ENCODE data around the gene SAE1. TPM values are rescaled to one million over a fixed set of nuclear protein-coding genes. Genes with fewer than 3 reads are reported as not detected.
A peak's percentile ranks its signal among the peaks of the same experiment; 100 is the strongest.

Gene SAE1
- total RNA-seq, 1 donor from 2014 or later = 305 TPM

DNA sequence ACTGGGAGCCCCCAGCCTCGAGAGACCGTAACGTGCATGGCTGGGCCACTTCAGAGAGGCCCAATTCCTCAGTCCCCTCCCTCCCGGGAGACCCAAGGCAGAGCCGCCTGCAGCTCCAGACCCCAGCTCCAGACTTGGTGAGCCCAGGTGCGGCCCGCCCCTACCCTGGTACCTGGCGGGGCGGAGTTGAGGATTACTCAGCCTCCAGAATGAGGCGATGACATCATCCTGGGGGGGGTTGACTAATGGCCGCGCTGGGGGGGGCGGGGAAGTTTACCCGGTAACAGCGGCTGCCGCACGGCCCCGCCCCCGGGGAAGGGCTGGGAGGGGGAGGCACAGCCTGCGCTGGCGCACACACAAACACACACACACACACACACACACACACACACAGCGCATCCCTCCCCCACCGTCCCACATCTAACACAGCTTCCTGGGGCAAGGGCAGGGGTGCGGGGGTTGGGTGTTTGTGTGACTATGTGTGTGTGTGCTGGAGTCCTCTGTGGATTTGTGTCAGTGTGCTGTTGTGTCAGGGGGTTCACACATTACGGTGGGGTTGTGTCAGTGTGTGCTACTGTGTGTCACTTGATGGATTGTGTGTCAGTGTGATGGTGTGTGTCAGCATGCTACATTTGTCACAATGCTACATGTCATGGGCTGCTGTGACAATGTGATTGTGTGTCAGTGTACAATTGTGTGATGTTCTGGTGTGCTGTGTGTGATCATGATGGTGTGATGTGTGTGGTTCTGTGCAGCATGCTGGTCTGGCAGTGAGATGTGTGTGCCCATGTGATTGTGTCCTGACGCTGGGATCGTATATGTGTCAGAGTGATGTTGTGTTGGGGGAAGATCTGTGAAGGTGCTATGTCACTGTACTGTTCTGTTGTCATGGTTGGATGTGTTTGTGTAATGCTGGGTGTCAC lies 110.6 kb downstream of the SAE1 start:
- peak; percentile 74 for DNase-seq (ENCODE audit: low spot score)
- Mint-ChIP-seq H3K4me3 (no peak overlapping the region), H3K36me3 (no peaks in the 10 kb centered on the region), H3K4me1 (peaks cover 20% of the 10 kb centered on the region), H3K27me3 (ENCODE audit: insufficient read depth, low read depth) (peaks cover 26% of the 10 kb centered on the region), H3K9me3 (no peaks in the 10 kb centered on the region), H3K27ac (no peak overlapping the region)
- H3K4me1 ChIP-seq = peaks cover 12% of the 10 kb centered on the region
- no peak overlapping the region for H3K4me3 ChIP-seq
- TF ChIP-seq EZH2 (IDR thresholded peaks at IDR 0.05) (no peak), EZH2phosphoT487 (IDR thresholded peaks at IDR 0.05) (no peak)
- TF ChIP-seq, protein P1, sequence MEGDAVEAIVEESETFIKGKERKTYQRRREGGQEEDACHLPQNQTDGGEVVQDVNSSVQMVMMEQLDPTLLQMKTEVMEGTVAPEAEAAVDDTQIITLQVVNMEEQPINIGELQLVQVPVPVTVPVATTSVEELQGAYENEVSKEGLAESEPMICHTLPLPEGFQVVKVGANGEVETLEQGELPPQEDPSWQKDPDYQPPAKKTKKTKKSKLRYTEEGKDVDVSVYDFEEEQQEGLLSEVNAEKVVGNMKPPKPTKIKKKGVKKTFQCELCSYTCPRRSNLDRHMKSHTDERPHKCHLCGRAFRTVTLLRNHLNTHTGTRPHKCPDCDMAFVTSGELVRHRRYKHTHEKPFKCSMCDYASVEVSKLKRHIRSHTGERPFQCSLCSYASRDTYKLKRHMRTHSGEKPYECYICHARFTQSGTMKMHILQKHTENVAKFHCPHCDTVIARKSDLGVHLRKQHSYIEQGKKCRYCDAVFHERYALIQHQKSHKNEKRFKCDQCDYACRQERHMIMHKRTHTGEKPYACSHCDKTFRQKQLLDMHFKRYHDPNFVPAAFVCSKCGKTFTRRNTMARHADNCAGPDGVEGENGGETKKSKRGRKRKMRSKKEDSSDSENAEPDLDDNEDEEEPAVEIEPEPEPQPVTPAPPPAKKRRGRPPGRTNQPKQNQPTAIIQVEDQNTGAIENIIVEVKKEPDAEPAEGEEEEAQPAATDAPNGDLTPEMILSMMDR (IDR thresholded peaks at IDR 0.05) = no peak
- H4K20me1 ChIP-seq (ENCODE audit: low read depth) = no peaks in the 10 kb centered on the region
- H3K27ac ChIP-seq = no peak overlapping the region
- H3F3A ChIP-seq (ENCODE audit: low read depth) = peaks cover 58% of the 10 kb centered on the region
- peak overlapping the region; percentile 43 for H3K4me2 ChIP-seq
- H3K27me3 ChIP-seq = peaks cover 44% of the 10 kb centered on the region
- H3K9ac ChIP-seq = no peak overlapping the region
- no peaks in the 10 kb centered on the region for H3K36me3 ChIP-seq
- H2AFZ ChIP-seq (replicated peaks) = no peak overlapping the region
- H3K79me2 ChIP-seq (ENCODE audit: low read depth) = no peaks in the 10 kb centered on the region
- no peaks in the 10 kb centered on the region for H3K9me3 ChIP-seq (ENCODE audit: low read depth)

DNA sequence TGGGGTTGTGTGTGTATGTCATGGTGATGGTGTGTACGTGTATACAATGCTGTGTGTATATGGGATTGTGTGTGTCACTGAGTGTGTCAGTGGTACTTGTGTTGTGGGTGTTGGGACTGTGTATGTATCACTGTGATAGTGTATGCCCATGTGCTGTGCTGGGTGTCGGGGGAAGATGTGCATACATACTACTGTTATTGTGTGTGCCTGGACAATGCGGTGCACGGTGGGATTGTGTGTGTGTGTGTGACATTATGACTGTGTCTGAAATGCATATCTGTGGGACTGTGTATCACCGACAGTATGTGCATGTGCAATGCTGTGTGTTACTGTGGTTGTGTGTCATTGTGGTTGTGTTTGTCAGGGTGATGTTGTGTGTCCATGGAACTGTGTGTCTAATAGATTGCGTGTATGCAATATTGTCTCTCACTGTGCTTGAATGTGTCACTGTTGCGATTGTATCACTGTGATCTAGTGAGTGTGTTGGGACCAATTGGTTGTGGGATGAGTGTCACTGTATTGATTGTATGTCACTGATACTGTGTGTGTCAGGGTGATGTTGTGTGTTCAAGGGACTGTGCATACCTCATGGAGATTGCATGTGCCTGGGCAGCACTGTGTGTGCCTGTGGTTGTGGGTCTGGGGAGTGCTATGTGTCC lies 111.4 kb downstream of the SAE1 start:
- Histone ChIP-seq H3K27me3 (peaks cover 44% of the 10 kb centered on the region), H3K79me2 (ENCODE audit: low read depth) (no peaks in the 10 kb centered on the region), H3K9me3 (ENCODE audit: low read depth) (no peaks in the 10 kb centered on the region), H3K27ac (no peak overlapping the region), H3K36me3 (no peaks in the 10 kb centered on the region), H3K4me1 (peaks cover 12% of the 10 kb centered on the region), H3K4me2 (no peak overlapping the region), H2AFZ (replicated peaks) (no peak overlapping the region), H3K9ac (no peak overlapping the region), H3K4me3 (no peak overlapping the region), H4K20me1 (ENCODE audit: low read depth) (no peaks in the 10 kb centered on the region), H3F3A (ENCODE audit: low read depth) (peaks cover 62% of the 10 kb centered on the region)
- TF ChIP-seq, protein P1 (IDR thresholded peaks at IDR 0.05) = no peak
- TF ChIP-seq EZH2phosphoT487 (IDR thresholded peaks at IDR 0.05) = no peak
- no peak for TF ChIP-seq EZH2 (IDR thresholded peaks at IDR 0.05)
- Mint-ChIP-seq H3K36me3 (no peaks in the 10 kb centered on the region), H3K27ac (no peak overlapping the region), H3K27me3 (ENCODE audit: insufficient read depth, low read depth) (peaks cover 25% of the 10 kb centered on the region), H3K4me3 (no peak overlapping the region), H3K4me1 (peaks cover 20% of the 10 kb centered on the region), H3K9me3 (no peaks in the 10 kb centered on the region)
- no peak for DNase-seq (ENCODE audit: low spot score)

DNA sequence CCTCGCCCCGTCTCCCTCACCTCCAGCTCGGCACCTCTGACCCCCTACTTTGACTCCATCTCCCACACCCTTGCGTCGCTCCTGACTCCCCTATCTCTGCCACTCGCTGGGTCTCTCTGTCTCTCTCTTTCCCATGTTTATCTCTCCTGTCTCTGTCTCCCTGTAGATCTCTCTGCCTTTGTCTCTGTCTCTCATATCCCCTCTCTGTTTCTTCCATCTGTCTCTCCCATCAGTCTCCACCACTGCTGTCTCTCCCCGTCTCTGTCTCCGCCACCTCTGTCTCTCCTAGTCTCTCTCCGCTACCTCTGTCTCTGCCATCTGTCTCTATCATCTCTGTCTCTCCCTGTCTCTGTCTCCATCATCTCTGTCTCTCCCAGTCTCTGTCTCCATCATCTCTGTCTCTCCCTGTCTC lies 112.7 kb downstream of the SAE1 start:
- no peak overlapping the region for H3K27ac Mint-ChIP-seq

More for the DNA sequence above, 112.7 kb downstream of the SAE1 start:
- peaks cover 23% of the 10 kb centered on the region for H3K4me1 Mint-ChIP-seq
- H4K20me1 ChIP-seq (ENCODE audit: low read depth) = no peaks in the 10 kb centered on the region
- DNase-seq (ENCODE audit: low spot score) = no peak
- no peaks in the 10 kb centered on the region for H3K9me3 ChIP-seq (ENCODE audit: low read depth)
- peak overlapping the region; percentile 63 for H3K4me2 ChIP-seq
- H3K36me3 ChIP-seq = no peaks in the 10 kb centered on the region
- H3F3A ChIP-seq (ENCODE audit: low read depth) = peaks cover 62% of the 10 kb centered on the region
- no peak overlapping the region for H3K27ac ChIP-seq
- H3K9me3 Mint-ChIP-seq = no peaks in the 10 kb centered on the region
- no peak overlapping the region for H3K9ac ChIP-seq
- peaks cover 44% of the 10 kb centered on the region for H3K27me3 ChIP-seq
- peak overlapping the region; percentile 41 for H3K4me3 ChIP-seq
- H3K36me3 Mint-ChIP-seq = no peaks in the 10 kb centered on the region
- H2AFZ ChIP-seq (replicated peaks) = no peak overlapping the region
- TF ChIP-seq, protein P1 (IDR thresholded peaks at IDR 0.05) = no peak
- no peak for TF ChIP-seq EZH2phosphoT487 (IDR thresholded peaks at IDR 0.05)
- TF ChIP-seq EZH2 (IDR thresholded peaks at IDR 0.05) = no peak
- no peaks in the 10 kb centered on the region for H3K79me2 ChIP-seq (ENCODE audit: low read depth)
- H3K27me3 Mint-ChIP-seq (ENCODE audit: insufficient read depth, low read depth) = peaks cover 27% of the 10 kb centered on the region
- H3K4me1 ChIP-seq = peaks cover 12% of the 10 kb centered on the region
- H3K4me3 Mint-ChIP-seq = peak overlapping the region; percentile 77
